ENCODE data around the gene HECW1.
"Not testable (repeated sequence)": the region's sequence is repeated elsewhere in the genome, so short reads cannot be mapped to it uniquely, and the experiment has no call there.

The HECW1 gene

GRCh38 chr7:43588477-43589132 is 476.2 kb downstream of the HECW1 start:
- no peak for DNase-seq

GRCh38 chr7:43589133-43589478 is 476.7 kb downstream of the HECW1 start:
- DNase-seq: no peak

DNA sequence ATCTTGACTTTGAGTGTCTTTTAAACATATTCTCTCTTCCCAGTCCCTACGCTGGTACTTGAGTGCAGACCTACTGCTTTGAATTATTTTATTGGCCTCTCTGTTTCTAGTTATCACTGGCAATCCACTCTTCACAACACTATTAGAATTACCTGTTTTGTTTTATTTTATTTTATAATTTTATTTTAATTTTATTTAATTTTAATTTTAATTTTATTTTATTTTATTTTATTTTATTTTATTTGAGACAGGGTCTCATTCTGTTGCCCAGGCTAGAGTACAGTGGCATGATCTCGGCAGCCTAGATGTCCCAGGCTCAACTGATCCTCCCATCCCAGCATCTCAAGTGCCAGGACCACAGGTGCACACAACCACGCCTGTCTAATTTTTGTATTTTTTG is 477.3 kb downstream of the HECW1 start:
- no peak for DNase-seq

DNA sequence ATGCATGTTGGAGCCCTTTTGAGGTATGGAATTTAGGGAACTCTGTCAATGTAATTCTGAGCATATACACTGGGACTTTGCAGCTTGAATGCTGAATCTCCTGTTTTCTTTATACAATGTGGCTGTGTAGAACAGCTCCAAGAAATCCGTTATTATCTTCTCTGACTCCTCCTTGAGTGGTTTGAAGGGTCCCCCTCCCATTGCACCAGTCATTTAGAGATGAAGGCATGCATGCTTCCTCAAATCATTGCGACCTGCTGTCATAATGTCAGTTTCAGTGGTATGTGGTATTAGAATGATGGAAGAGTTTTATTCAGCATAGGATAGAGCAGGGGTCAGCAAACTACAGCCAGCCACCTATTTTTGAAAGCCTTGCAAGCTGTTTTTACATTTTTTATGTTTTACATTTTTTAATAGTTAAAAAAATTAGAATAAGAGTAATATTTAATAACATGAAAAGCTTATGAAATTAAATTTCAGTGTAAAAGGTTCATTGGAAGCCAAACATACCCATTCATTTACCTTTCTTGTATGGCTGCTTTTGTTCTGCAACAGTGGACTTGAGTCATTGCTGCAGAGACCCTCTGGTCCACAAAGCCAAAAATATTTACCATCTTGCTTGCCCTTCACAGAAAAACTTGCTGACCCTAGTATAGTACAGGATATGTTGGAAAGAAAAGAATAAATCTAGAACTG is 478.6 kb downstream of the HECW1 start:
- peak; percentile 68 for DNase-seq

DNA sequence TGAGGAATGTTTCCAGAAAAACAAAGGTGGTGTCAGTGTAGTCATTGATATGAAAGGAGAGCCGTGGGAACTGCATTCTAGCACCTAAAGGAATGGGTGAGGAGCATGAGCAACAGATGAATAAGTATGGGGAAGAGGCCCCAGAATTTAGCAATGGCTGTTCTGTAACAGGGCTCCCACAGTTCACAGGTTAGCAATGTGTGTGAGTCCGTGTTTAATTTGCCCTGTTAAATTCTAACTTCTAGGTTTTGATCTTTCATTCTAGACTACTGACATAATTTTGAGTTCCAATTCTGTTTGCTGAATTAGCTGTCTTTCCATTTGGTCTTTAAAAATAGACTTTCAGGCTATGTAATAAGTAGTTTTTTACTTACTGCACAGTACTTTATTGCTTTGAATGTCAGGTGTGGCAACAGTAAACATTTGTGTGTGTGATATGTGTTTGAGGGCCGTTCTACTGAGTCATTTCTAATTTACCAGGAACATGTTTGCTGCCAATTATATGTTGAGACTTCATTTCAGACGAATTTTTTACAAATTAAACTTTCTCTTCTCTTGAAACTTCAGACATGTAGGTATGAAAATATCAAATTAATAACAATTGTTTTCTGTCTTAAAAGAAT is 479.2 kb downstream of the HECW1 start:
- peak; percentile 24 for DNase-seq

GRCh38 chr7:43592326-43592725 is 479.9 kb downstream of the HECW1 start:
- DNase-seq: no peak

- DNase-seq: no peak
These were observed 480.6 kb downstream of the HECW1 start for GRCh38 chr7:43593010-43593409.

DNA sequence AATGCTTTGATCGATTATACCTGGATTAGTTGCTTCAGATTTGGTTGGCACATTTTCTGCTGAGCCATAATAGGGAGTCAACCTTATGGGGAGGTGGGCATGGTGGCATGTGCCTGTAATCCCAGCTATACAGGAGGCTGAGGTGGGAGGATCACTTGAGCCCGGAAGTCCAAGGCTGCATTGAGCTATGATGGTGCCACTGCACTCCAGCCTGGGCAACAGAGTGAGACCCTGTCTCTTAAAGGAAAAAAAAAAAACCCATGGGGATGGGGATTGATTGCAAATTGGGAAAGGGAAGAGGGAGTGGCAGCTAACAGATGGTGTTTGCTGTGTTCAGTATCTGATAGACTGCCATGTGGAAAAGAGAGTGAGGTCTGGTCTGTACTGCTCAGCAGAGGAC is 481.6 kb downstream of the HECW1 start:
- no peak for DNase-seq

DNA sequence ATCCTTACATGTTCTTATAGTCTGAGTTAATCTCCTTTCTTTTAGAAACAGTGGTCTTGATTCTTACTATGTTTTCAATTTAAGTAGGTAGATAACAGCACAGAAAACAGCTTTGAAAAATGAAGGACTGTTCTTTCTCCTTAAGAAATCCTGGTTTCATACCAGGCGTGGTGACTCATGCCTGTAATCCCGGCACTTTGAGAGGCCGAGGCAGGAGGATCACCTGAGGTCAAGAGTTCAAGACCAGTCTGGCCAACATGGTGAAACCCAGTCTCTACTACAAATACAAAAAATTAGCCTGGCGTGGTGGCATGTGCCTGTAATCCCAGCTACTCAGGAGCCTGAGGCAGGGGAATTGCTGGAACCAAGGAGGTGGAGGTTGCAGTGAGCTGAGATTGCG is 484.0 kb downstream of the HECW1 start:
- not testable (repeated sequence) for DNase-seq

DNA sequence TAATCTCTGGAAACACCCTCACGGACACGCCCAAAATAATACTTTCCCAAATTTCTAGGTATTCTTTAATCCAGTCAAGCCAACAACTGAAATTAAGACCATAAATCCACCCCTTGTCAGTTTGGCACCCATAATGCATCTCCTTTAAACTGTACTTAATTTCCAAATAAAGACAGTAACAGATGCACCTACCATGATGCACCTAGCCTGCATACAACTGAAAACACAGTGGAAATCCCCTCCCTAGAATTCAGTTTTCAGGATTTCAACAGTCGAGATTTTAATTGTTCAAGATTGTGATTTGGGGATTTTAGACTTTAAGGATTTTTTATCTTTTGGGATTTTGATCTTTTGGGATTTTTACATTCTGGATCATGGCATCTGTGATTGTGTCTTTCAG is 487.6 kb downstream of the HECW1 start:
- DNase-seq: no peak

DNA sequence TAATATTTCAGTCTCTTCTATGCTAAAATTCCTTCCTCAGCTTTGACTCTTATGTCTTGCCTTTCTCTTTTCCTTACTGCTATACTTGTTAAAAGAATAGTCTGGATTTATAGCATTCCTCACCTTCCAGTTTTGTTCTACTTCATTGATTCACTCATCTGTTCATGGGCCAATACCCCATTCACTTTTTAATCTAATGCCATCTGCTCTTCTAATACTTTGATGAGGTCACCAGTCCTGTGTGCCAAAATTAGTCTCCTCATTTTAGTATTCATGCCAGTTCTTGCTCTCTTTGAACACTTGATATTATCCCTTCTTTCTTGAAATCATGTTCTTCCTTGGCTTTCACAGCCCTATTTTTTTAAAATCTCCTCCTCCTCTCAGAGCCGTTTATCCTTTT is 489.8 kb downstream of the HECW1 start:
- DNase-seq: no peak

GRCh38 chr7:43604251-43604650 is 491.8 kb downstream of the HECW1 start:
- DNase-seq: no peak

GRCh38 chr7:43609097-43609496 is 496.6 kb downstream of the HECW1 start:
- DNase-seq: no peak

GRCh38 chr7:43612128-43612527 is 499.7 kb downstream of the HECW1 start:
- no peak for DNase-seq

DNA sequence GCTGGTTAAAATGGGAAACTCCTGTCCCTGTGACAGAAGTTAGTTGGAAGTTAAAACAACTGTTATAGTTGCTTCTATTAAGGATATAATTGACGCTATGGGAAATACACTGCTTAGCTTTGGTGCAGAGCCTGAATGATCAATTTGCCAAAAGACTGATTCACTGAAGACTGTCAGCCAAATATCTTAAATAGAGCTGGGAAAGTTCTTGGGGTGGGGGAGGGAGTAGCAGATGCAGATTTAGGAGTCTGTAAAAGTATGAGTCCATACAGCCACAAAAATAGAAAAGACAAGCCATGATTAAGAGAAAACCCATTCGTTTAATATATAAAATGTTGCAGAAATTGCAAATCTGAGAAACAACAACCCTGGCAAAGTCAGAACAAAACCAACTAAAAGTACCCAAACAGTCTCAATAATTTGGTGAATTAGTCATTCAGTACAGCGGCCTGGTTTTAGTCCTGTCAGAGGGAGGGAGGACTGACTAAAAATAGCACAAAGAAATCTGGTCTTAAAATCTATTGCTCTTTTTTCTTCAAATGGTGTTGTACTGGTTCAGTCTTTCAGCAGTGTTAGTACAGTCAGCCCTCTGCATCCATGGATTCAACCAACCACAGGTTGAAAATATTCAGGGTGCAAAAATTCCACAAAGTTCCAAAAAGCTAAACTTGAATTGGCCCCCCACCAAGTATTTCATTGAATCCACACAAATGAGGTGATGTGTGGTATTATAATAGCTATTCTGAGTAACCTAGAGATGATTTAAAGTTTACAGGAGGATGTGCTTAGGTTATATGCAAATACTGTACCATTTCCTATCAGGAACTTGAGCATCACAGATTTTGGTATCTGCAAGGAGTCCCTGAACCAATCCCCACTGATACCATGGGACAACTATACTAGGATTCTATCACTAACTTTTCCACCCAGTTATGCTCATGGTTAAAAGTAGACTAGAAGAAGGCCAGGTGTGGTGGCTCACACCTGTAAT is 500.4 kb downstream of the HECW1 start:
- no peak for DNase-seq
